Measurements from ENCODE around the gene ADM.

Gene ADM

DNA sequence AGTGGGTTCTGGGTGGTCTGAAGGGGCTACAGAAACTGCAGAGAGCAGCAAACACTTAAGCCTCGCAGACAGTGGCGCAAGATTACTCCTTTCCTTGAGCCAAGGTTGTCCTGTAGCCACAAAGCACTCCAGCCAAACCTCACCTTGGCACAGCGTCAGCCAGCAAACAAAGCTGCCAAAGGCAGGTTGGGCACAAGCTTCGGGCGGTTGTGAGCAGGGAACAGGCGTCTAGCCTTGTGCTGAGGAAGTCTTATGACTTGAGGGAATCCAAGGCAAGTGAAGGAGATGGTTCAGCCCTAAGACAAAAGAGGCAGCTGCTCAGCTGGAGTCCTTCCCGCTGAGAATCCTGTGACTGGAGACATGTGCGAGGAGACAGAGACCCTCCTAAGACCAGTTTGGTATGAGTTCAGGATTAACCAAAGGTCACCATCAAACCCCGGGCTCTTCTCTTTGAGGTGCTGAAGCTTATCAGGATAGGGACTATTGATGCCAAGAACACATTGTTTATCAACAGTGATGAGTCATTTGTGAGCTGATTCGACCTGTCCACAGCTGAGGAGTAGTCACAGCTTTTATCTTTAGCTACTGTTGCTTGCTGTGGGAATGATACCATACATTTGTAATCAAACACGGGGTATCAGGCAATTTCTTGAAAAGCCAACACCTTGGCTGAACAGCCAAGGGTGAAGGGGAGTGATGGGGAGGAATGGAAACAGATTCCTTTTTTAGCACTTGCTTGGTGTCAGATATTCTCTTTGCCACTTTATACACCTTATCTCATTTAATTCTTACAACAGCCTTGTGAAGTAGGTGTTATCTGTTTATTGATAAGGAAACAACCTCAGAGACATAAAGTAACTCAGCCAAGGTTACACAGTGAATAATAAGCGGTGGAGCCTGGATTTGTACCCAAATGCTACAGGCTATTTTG, 4.6 kb downstream of the ADM start:
- no peak for DNase-seq (ENCODE audit: low read depth)

DNA sequence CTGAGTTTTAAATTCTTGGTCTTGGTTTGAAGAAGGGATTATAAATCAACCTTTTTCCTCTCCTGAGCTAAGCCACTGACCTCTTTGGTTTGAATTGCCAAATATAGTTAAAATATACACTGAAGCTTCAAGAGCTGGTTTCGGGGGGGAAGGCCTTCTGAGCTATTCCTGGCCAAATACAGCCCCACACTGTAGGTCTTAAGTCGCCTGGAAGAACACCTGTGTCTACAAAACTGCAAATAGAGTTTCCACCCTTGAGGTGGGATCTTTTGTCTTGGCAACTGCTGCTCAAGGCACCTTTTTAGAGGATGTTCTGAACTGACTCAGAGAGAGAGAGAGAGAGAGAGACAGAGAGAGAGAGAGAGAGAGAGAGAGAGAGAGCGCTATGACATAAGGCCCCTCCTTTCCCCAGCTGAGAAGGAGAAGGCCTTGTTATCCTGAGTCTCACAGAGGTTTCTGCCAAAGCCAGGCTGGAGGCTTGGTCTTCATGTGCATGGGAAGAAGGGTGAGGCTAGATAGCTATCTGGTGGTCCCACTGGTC, 5.5 kb downstream of the ADM start:
- DNase-seq (ENCODE audit: low read depth) = no peak

DNA sequence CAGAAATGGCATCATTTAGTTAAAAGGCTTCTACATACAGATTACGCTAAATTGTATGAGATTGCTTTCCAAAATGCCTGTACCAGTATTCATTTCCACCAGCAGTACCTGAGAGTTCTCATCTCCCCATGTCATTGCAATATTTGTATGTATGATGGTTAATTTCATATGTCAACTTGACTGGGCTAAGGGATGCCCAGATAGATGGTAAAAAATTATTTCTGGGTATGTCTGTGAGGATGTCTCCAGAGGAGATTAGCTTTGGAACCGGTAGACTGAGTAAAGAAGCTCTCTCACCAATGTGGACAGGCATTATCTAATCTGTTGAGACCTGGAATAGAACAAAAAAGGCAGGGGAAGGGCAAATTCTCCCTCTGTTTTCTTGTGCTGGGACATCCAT, 6.9 kb downstream of the ADM start:
- DNase-seq (ENCODE audit: low read depth) = no peak

DNA sequence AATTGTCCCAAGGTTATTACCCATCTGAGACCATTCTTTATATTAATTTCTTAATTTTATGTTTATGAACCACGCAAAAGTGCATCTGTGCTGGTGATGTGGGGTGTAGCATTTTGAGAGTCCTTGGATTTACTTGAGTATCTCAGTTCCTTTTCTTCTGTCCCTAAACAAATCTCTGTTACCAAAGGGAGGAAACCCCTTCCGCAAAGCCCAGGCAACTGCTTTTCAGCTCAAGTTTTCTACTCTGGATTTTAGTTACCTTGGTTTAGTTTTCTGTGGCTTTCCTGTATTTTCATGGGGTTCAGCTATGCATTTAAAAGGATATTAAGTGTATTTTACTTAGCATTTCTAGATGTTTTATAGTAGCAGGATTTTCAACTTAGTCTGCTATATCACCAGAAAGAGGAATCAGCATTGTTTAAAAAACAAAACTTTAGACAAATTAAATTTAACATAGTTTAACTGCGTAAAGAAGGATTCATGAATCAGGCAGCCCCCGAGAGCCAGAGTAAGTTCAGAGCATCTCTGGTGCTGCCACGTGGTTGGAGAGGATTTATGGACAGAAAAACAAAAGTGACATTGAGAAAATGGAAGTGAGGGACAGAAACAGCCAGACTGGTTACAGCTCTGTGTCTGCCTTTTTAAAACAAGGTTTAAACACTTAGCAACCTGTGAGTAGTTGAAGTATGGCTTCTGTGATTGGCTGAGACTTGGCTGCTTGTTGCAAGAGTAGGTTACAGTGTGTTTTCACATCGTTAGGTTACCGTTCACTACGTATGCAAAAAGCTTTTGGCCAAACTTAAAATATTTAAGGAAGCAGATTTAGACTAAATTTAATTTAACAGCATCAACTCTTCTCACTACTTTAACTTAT, 9.6 kb downstream of the ADM start:
- no peak for DNase-seq (ENCODE audit: low read depth)

DNA sequence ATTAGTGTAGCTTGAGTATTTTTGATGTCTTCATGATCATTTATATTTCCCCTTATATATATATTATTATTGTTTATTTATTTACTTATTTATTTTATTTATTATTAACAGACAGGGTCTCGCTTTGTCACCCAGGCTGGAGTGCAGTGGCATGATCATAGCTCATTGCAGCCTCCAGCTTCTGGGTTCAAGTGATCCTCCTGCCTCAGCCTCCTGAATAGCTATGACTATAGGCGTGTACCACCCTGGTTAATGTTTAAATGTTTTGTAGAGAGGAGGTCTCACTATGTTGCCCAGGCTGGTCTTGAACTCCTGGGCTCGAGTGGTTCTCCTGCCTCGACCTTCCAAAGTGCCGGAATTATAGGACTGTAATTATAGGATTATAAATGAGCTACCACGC, 10.2 kb downstream of the ADM start:
- DNase-seq (ENCODE audit: low read depth) = no peak

DNA sequence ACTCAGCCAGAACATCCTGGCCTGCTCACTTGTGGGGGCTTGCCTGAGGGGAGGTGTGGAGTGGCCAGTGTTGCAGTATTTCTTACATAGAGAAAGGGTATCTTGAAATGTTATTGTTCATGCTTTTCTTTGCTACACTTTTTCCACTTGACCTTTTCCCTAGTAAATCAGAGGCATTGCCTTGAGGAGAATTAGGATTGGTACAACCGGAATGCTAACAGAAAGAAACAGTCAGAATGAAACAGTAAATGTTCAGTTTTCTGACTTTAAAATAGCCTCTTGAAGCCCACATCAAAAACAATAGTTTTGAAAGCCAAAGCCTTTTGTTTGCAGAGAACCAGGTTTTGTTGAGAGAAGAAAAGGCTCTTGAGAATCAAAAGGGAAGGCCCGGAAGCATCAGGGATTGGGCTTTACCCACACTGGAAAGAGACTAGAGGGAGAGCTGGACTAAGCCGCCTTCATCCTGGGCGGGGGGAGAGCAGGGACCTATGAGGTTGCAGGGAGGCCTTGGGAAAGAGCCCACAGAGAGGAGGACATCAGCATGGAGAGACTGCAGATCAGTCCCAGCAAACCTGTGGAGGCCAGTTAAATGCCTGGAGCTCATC, 12.4 kb downstream of the ADM start:
- no peak for DNase-seq (ENCODE audit: low read depth)

DNA sequence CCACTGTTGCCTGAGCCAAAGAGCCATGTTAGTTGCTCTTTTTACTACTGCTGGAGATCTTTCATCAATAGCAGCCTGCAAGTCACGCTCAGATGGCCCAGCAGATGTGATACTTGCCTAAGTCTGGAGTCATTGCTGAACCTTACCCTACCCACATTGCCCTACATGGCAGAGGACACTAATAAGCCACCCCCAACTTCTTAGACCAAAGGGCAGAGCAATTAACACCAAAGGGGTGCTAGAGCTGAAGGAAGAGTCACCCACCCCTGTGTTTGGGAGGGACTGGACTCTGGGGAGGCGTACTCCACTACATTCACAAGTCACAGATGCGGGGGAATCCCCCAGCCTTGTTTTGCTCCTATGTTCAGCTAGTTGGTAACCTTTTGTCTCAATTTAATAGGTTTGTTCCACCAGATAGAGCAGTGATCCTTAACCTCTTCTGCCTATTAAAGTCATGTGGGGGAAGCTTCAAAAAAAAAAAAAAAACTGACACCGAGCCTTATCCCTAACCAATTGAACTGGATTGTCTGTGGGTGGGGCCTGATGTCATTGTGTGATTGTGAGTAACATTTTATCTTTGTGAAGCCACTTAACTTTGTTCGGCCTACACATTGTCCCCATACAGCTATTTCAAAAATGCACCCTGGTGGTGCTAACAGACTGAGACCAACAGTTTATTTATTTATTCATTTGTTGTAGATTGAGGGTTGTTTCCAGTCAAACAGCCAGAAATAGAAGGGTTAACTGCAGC, 13.1 kb downstream of the ADM start:
- no peak for DNase-seq (ENCODE audit: low read depth)

DNA sequence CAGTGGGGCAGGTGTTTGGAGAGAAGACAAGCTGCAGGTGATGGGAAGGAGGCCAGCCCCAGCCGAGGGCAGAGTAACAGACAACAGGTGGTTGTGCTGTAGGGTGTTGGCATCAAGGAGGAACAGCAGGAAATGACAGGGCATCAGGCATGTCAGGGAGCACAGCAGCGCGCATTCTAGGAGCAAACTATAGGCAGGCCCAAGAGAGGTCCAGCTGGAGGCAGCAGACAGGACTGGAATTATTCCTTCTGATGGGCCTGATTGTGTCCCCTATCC, 13.6 kb downstream of the ADM start:
- DNase-seq (ENCODE audit: low read depth) = no peak

DNA sequence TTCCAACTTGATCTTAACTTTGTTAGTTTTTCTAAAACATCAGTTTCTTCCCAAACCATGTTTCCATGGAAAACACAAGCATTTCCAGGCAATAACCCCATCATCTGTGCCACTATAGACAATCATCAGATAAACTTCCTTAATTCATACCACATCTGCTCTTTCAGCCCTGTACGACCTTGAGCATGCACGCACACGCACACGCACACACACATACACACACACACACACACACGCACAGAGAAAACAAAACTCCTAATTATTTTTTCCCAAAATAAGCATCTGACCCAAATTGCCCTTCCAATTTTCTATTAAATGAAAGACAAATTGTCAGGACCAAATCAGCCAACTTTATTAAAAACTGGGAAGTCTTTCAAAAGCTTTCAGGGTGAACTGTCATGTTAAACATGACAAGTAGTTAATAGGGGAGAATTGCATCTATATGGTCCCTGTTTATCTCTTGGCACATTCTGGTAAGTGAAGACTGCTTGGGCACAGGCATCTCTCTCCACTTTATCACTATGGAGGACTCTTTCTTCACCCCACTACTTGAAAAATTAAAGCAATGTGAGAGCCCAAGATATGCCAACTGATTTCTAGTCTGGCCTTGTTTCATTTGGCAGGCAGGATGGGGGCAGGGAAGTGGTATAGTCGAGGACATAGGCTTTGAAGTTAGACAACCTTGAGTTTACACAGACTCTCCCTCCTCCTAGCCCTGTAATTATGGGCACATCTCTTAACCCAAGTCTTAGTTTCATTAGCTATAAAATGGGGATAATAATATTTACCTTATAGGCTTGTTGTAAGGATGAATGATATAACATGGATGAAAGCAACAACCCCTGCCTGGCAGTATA, 15.1 kb downstream of the ADM start:
- no peak for DNase-seq (ENCODE audit: low read depth)

DNA sequence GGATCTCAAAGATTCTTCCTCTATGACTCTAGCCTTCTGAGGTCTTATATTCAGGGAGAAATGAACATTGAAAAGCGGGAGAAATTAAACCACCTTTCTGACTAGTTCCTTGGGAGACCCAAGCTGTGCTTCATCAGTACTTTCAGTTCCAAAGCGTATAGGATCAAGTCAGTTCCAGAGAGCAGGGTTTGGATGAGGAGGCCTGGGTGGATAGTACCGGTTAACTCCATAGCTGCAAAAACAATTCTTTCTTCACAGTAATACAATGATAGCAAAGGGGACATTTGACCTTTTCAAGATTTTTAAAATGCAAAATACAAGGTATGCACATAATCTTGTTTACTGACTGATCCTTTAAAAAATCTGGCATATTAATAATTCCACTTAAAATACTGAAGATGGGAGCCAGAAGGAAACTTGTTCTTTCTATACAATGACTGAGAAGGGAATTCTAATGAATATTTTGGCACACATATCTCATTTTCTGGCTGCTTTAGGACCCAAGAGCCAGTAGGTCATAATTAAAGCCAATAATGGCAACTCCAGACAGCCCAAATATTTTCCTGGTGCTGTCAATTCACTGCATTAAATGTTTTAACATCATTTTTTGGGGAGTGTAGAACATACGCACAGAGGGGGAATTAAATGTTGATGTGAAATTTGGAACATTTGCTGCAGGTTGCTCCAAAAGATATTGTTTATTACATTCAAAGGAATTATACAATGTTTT, 16.0 kb downstream of the ADM start:
- DNase-seq (ENCODE audit: low read depth) = no peak

DNA sequence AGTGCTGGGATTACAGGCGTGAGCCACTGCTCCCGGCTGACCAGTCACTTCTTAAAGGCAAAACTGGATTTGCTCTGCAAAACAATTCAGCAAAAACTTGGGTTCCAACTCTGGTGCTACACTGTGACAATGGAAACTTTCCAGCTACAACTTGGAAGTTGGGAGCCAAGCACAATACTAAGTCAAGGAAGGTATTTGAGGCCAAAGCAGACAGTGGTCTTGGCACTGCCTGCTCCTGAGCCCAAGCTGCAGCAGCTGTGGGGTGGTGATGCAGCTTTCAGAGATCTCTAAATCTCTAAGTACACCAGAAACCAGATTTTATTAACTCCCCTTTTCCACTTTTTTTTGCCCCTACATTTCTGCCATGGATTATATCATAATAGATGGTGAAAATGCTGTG, 17.5 kb downstream of the ADM start:
- no peak for DNase-seq (ENCODE audit: low read depth)

DNA sequence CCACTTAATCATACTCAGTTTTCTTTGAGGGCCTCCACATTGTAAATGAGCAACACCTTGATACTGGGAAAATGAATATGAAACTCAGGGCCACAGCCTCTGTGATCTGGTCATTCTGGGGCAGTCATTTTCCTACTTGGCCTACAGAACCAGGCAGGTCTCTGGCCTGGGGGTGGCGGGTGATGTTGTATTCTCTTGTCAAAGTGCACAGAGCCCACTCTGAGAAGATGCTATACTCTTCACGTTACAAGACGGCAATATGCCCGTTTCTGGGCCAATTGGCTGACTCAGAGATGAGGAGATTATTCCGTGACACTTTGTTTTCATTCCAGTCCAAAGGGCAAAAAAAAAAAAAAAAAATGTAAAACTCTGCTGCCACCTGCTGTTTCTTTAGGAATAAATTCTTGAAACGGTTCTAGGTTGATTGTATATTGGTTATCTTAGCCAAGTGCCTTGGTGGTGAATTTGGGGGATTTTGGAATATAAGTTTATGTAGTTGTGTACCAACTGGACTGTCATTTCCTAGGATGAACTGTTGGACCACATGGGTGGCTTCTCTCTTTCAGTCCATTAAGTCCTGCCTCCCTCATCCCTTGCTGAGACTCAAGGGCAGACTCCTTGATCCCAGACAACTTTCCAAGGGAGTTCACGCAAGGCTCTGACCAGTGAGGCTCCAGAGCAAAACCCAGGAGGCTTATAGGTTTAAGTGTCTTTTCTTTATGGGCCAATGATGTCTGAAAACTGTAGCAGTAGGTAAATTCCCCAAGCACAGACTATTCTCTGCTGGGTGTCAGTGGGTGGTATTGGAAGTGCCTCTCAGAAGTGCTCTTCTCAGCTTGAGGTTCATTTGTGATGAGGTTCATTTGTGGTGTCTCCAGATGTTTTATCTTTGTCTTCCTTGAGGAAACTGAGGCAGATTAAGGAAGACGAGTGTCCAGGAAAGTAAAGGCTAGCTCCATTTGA, 18.2 kb downstream of the ADM start:
- no peak for DNase-seq (ENCODE audit: low read depth)

DNA sequence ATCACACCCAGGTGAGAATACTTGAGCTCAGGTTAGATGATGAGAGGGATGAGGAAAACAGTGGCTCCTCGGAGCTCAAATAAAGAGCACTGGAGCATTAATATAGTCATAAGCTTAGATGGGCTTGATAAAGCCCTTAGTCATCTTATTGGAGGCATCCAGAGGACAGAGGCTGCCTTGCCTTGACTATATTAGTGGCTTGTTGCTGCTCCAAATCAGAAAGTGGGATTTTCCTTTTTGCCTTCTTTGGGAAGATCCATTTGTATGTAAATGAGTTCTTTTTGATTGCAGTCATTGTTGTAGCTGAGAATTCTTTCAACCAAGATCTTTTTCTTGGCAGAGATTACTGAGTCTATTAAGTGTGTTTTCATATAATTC, 18.9 kb downstream of the ADM start:
- no peak for DNase-seq (ENCODE audit: low read depth)

DNA sequence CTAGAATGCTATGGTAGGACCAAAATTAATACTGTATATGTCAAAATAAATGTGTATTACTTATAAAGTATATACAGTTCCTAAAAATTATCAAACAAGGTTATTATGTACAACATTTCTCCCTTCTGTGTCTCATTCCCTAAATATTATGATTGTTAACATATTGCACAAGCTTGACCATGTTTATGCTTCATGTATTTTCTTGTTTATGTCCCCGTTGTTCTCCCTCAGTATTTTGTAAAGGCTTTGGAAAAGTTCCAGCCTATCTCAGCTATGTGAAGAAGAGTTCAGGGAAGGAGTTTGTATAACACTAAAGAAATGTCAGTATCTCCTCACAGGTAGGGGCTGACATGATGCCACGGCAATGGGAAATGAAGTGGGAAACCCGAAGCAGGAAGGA, 19.6 kb downstream of the ADM start:
- DNase-seq (ENCODE audit: low read depth) = no peak

DNA sequence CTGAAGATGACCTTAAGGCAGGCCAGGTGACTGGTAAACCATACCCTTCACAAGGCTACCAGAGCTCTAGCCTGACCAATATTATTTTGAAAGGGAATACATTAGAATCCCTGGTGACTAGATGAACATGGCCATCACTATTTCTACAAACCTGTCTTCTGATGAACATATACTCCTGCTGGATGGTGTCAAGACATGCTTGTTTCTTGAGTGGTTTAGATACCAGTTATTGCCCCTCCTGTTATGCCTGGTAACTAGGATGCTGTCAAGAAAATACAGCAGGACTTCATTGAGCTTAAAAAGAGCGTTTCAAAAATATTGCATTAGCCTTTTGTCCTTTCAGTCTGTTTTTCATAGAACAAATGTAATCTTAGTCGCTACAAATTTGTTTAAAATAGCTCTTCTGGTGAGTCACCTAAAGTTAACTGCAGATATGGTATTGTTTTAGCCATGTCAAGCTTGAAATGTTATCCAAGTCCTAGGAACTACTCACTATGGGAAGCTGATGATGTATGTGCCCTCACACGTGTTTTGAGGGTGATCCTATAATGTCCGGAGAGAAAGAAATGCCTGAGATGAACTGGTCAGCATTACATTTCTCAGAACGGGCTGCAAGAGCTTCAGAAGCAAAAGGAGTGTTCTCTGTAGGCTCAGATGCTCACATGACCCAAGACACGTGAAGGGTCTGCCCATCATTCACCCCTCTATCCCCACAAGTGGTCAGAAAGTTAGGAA, 20.6 kb downstream of the ADM start:
- no peak for DNase-seq (ENCODE audit: low read depth)

DNA sequence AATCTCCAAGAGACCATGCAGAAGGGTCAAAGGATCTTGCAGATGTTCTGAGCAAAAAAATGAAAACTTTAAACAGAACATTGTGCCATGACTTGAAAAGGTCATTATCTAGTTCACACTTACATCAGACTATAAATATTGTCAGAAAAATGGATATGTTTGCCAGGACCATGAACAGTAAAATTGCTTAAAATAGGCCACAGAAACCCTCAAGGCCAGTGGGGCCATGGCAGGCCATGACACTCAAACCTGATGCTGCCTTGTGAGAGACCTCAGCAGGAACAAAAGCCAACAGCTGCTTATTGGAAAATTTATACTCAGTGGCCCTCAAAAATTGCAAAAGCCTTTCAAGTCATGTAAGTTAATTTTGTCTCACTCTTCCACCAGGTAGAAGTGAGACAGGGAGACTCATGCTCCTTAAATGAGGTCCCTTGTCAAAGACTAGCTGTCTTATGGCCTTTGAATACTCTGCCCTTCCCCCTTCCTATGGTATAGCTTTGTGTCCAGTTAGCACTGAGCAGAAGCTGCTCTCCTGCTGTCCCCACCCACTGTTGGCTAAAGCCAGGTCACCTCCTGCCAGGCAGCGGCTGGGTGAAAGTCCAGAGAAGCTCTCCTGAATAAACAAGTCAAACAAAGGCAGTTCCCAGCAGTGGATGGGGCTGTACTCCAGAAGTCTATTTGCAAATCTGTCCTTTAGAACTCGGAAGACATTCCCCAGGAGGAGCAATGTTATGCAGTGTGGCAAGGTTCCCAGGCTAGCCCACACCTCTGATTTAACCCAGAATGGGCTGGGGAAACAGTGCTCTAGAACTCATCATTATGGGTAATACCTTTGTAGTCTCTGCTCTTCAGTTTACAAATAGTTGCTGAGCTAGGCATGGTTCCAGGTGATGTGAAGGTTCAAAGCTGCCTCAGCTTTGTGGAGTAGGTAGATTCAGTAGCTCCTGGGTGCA, 21.4 kb downstream of the ADM start:
- no peak for DNase-seq (ENCODE audit: low read depth)

DNA sequence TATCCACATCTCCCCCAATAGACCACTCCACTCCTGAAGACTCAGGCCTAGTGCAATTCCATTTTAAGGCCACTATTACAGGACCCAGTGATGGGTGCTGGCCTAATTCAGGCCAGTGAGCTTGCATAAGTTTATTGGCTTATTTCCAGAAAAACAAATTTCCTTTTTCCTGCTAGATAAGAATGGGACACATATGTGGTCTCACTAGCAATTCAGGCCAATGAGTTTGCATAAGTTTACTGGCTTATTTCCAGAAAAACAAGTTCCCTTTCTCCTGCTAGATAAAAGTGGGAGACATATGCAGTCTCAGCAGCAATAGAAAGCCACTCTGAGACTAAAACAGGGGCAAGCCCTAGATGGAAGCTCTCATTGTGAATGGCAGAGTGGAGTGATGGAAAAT, 22.4 kb downstream of the ADM start:
- no peak for DNase-seq (ENCODE audit: low read depth)

Data from stimulated activated CD8-positive, alpha-beta memory T cell treated with anti-CD3 and anti-CD28 coated beads, Interleukin-12 subunit alpha, Interleukin-12 subunit beta, amount 100 ng/mL, for 1 hour (primary cell).